ENCODE data around the gene RELCH. TPM values are rescaled to one million over a fixed set of nuclear protein-coding genes. Genes with fewer than 3 reads are reported as not detected.

The RELCH gene
- total RNA-seq, 1 donor from 2014 or later, result 33.6 TPM

DNA sequence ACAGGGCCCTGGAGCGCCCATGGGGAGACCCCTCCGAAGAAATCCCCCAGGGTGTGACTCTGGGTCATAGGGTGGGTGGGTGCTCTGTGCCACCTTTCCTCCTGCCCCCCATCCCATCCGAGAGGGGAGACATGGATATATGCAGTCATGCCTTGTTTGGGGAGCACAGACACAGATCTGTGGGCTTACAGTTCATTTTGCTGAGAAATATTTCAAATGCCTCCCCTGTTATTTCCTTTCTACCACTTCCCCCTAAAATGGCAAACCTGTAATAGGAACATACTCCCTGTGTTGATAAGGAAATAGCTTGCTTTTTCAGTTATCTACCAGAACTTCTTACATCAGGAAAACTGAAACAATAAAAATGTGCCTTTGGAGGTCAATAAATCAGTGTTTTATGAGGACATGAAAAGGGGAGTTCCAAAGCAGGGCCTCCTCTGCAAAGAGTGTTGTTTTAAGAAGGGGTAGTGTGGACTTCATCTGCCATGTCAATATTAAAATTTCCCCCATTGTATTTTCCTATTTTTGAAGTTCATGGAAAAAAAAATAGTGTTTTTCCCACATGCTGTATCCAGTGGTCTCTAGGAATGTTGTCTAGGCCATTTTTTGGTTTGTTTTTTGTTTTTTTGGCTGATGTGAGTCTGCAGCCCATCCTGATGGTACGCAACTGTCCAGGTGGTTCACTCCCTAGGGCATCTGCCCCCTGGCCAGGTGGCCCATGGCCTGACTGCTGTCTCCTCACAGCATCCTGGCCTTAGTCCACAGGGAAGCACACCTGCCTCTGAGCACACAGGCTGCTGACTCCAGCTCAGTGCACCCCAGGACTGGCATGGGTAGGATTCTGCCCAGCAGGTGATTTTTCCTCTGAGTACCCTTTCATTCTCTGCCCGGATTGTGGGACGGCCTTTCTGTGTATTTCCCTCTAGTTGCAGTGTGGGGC, 141.8 kb downstream of the RELCH start:
- Mint-ChIP-seq H3K27me3 (ENCODE audit: low read depth) (peaks cover 81% of the 10 kb centered on the region), H3K4me3 (no peak overlapping the region), H3K9me3 (no peaks in the 10 kb centered on the region), H3K27ac (no peak overlapping the region), H3K4me1 (peaks cover 25% of the 10 kb centered on the region), H3K36me3 (no peaks in the 10 kb centered on the region)
- TF ChIP-seq, protein P1, sequence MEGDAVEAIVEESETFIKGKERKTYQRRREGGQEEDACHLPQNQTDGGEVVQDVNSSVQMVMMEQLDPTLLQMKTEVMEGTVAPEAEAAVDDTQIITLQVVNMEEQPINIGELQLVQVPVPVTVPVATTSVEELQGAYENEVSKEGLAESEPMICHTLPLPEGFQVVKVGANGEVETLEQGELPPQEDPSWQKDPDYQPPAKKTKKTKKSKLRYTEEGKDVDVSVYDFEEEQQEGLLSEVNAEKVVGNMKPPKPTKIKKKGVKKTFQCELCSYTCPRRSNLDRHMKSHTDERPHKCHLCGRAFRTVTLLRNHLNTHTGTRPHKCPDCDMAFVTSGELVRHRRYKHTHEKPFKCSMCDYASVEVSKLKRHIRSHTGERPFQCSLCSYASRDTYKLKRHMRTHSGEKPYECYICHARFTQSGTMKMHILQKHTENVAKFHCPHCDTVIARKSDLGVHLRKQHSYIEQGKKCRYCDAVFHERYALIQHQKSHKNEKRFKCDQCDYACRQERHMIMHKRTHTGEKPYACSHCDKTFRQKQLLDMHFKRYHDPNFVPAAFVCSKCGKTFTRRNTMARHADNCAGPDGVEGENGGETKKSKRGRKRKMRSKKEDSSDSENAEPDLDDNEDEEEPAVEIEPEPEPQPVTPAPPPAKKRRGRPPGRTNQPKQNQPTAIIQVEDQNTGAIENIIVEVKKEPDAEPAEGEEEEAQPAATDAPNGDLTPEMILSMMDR (IDR thresholded peaks at IDR 0.05; ENCODE audit: unreplicated experiment), result no peak
- no peak for DNase-seq (ENCODE audit: low spot score in 2 of 2, unreplicated experiment in 2 of 2)

DNA sequence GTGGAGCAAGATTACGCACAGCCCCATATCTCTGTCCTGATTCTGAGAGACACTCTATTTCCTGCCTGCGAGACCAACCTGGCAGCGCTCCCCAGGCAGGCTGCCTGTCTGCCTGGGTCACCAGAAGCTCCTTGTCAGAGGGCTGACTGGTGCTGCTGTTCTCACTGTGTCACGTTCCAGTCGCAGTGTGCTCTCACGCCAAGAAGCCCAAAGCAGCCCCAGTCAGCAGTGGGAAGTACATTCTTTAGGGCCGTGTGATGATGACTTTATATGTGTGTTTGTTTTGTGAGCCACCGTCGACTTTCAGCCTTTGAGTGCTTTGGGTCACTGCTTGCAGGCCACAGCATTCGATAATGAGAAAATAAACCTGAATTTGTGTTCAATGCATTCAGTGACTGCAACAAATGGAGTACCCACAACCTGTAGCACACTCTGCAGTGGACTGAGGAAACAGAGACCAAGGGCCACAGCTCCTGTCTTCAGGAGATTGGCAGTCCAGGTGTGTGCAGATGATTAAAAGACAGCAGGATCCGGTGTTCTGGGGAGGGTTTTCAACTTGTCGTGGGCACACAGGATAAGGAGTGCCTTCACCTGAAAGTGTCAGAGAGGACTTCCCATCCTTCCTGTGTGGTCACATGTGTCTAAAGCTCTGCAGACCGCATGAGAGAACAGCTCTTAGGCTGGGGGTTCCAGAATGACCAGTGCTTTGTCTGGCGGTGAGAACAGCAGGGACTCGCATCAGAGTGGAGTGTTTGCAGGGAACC, 142.8 kb downstream of the RELCH start:
- H3K27me3 Mint-ChIP-seq (ENCODE audit: low read depth), result peaks cover 72% of the 10 kb centered on the region

DNA sequence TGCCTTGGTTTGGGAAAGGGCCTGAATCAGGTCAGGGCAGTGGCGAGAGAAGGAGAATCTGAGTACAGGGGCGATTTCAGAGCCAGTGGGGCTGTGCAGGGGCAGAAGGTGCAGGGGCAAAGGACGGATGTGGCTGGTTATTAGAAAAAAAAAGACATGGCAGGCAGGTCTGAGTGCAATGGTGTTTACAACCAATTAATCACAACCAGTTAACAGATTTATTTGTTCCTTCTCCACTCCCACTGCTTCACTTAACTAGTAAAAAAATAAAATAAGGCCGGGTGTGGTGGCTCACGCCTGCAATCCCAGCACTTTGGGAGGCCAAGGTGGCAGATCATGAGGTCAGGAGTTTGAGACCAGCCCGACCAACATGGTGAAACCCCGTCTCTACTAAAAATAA, 143.6 kb downstream of the RELCH start:
- Mint-ChIP-seq H3K4me3 (no peak overlapping the region), H3K27me3 (ENCODE audit: low read depth) (peaks cover 69% of the 10 kb centered on the region), H3K27ac (no peak overlapping the region), H3K36me3 (no peaks in the 10 kb centered on the region), H3K9me3 (no peaks in the 10 kb centered on the region), H3K4me1 (peaks cover 21% of the 10 kb centered on the region)
- no peak for DNase-seq (ENCODE audit: low spot score in 2 of 2, unreplicated experiment in 2 of 2)
- TF ChIP-seq, protein P1 (IDR thresholded peaks at IDR 0.05; ENCODE audit: unreplicated experiment), result no peak

More for the DNA sequence above, 142.8 kb downstream of the RELCH start:
- Mint-ChIP-seq H3K4me3 (no peak overlapping the region), H3K9me3 (no peaks in the 10 kb centered on the region), H3K36me3 (no peaks in the 10 kb centered on the region), H3K4me1 (peaks cover 21% of the 10 kb centered on the region), H3K27ac (no peak overlapping the region)
- DNase-seq (ENCODE audit: low spot score in 2 of 2, unreplicated experiment in 2 of 2), result no peak
- TF ChIP-seq, protein P1 (IDR thresholded peaks at IDR 0.05; ENCODE audit: unreplicated experiment), result no peak

DNA sequence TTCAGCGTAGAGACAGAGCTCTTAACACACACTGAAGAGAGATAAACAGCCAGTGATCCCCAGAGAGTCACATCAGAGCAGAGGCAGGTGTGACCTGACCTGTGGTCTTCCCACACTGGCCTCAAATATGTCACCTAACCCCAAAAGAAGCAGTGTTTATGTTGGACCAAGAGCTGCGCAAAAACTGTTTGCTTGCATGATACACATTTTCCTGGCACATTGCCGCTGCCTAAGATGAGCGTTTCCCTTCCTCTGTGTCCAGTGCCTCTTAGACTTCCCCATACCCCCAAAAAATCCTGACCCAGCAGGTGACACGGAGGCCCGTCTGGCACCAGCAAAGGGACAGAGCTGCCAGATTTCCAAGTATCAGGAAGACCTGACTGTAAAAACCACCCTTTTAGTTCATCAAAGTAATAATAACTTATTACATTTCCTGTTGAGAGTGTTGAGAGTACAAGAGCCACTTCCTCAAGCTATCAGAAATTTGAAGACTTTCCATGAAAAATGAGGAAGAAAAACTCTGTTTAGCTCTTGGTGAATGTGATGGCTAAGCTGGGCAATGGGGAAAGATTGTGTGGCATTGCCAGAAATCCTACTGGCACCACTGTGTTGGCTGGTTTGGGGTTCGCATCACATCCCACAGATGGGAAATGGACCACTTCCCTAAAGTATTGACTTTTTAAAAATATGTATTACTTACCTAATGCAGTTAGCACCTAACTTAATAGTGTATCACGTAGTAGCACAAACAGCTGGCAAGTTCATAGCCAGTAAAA, 144.7 kb downstream of the RELCH start:
- Mint-ChIP-seq H3K4me3 (no peak overlapping the region), H3K27ac (no peak overlapping the region), H3K27me3 (ENCODE audit: low read depth) (peaks cover 58% of the 10 kb centered on the region), H3K36me3 (no peaks in the 10 kb centered on the region), H3K4me1 (peaks cover 16% of the 10 kb centered on the region), H3K9me3 (no peaks in the 10 kb centered on the region)
- DNase-seq (ENCODE audit: low spot score in 2 of 2, unreplicated experiment in 2 of 2), result no peak
- TF ChIP-seq, protein P1 (IDR thresholded peaks at IDR 0.05; ENCODE audit: unreplicated experiment), result no peak

DNA sequence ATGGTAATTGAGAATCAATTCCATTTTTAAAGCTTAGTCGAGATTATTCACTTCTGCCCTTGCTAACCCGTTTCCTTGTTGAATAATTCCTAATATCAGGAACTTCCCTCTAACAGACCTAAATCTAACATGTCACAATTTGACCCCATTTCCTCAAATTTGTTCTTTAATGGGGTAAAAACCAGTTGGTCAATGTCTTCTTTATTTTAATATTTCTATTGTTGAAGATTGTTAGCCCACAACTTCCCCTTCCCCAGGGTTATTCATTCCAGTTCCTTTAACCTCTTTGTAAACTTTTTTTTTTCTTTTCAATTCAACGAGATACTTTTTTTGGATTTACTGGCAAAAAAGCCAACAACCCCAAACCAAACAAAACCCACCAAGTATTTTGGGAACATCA, 145.4 kb downstream of the RELCH start:
- no peak overlapping the region for H3K4me3 Mint-ChIP-seq
- no peak overlapping the region for H3K27ac Mint-ChIP-seq
- no peaks in the 10 kb centered on the region for H3K9me3 Mint-ChIP-seq
- peaks cover 16% of the 10 kb centered on the region for H3K4me1 Mint-ChIP-seq
- H3K27me3 Mint-ChIP-seq (ENCODE audit: low read depth), result peaks cover 53% of the 10 kb centered on the region
- TF ChIP-seq, protein P1 (IDR thresholded peaks at IDR 0.05; ENCODE audit: unreplicated experiment), result no peak
- no peaks in the 10 kb centered on the region for H3K36me3 Mint-ChIP-seq
- DNase-seq (ENCODE audit: low spot score in 2 of 2, unreplicated experiment in 2 of 2), result no peak
